HepG2 (cell line): ENCODE data around the gene CAPN12. TPM values are rescaled to one million over a fixed set of nuclear protein-coding genes. Genes with fewer than 3 reads are reported as not detected.

Experiments used
- AGO2 ChIP-seq: fragments of 200-400 bp; formaldehyde crosslinking; optimal IDR thresholded peaks from 2 replicates; pipeline ENCODE3; 2017; ENCODE audit warnings: mild to moderate bottlenecking, low read depth, low read length, moderate library complexity
- GFI1 ChIP-seq: sonication (generic); formaldehyde crosslinking; IDR thresholded peaks from 2 replicates; pipeline ENCODE4 v1.5.0; 2020; ENCODE audit warnings: missing genetic modification reagents, mild to moderate bottlenecking, borderline replicate concordance
- GTF3A ChIP-seq: sonication (generic); formaldehyde crosslinking; conservative IDR thresholded peaks from 2 replicates; pipeline ENCODE4 v1.4.0; 2020; ENCODE audit warnings: mild to moderate bottlenecking, missing genetic modification reagents
- HDAC1 ChIP-seq: sonication (generic); formaldehyde crosslinking; IDR thresholded peaks from 2 replicates; pipeline ENCODE4 v1.5.1; 2020; ENCODE audit warnings: mild to moderate bottlenecking, missing genetic modification reagents
- IKZF4 ChIP-seq: sonication (generic); formaldehyde crosslinking; IDR thresholded peaks from 2 replicates; pipeline ENCODE4 v1.5.1; 2020; ENCODE audit warnings: borderline replicate concordance, mild to moderate bottlenecking, low read depth, missing genetic modification reagents; ENCODE audit errors: not compliant biosample characterization
- JUNB ChIP-seq: sonication (generic); formaldehyde crosslinking; IDR thresholded peaks from 2 replicates; pipeline ENCODE4 v1.8.0; 2022; ENCODE audit warnings: missing genetic modification reagents, mild to moderate bottlenecking, borderline replicate concordance
- KDM3A ChIP-seq: IDR thresholded peaks from 2 replicates; pipeline ENCODE4 v1.6.1; 2018; ENCODE audit warnings: low read depth, missing compliant biosample characterization
- KDM5A ChIP-seq: fragments of 200-600 bp; sonication (generic); IDR thresholded peaks from 2 replicates; pipeline ENCODE4 v1.7.0; 2018; ENCODE audit warnings: antibody characterized with exemption, mild to moderate bottlenecking, low read length, borderline replicate concordance
- NAIF1 ChIP-seq: sonication (generic); formaldehyde crosslinking; IDR thresholded peaks from 2 replicates; pipeline ENCODE4 v1.5.0; 2020; ENCODE audit warnings: mild to moderate bottlenecking, missing genetic modification reagents, borderline replicate concordance
- NR1H2 ChIP-seq: sonication (generic); formaldehyde crosslinking; IDR thresholded peaks from 2 replicates; pipeline ENCODE4 v1.8.1; 2022; ENCODE audit warnings: low read depth, missing genetic modification reagents, borderline replicate concordance
- SOX5 ChIP-seq: IDR thresholded peaks from 2 replicates; pipeline ENCODE4 v1.6.1; 2016; ENCODE audit warnings: borderline replicate concordance
- TAF1 ChIP-seq: sonication (generic); formaldehyde crosslinking; IDR thresholded peaks from 2 replicates; pipeline ENCODE4 v1.4.0; 2020; ENCODE audit warnings: missing genetic modification reagents
- THAP11 ChIP-seq: IDR thresholded peaks from 2 replicates; pipeline ENCODE4 v1.6.1; 2016; ENCODE audit warnings: missing biosample characterization, missing genetic modification reagents
- ZNF12 ChIP-seq: sonication (generic); formaldehyde crosslinking; IDR thresholded peaks from 2 replicates; pipeline ENCODE4 v1.5.0; 2020; ENCODE audit warnings: missing genetic modification reagents
- ZNF292 ChIP-seq: sonication (generic); formaldehyde crosslinking; IDR thresholded peaks from 2 replicates; pipeline ENCODE4 v1.8.1; 2022; ENCODE audit warnings: mild to moderate bottlenecking, low read depth, missing genetic modification reagents, borderline replicate concordance
- ZNF703 ChIP-seq: sonication (generic); formaldehyde crosslinking; IDR thresholded peaks from 2 replicates; pipeline ENCODE4 v1.5.1; 2020; ENCODE audit warnings: missing genetic modification reagents, mild to moderate bottlenecking, moderate library complexity, borderline replicate concordance
- ZNF776 ChIP-seq: sonication (generic); formaldehyde crosslinking; IDR thresholded peaks from 2 replicates; pipeline ENCODE4 v1.4.0; 2020; ENCODE audit warnings: mild to moderate bottlenecking, missing genetic modification reagents
- ZSCAN30 ChIP-seq: sonication (generic); formaldehyde crosslinking; IDR thresholded peaks from 2 replicates; pipeline ENCODE4 v1.5.0; 2020; ENCODE audit warnings: mild to moderate bottlenecking, missing genetic modification reagents
- polyA plus RNA-seq, 8 experiments: library from polyadenylated mRNA; depleted of rRNA in 3 of 8; stranded (reverse) in 7 of 8; unstranded in 1 of 8; fragments of >200 nt; fragmentation: Illumina TruSeq in 4 of 8; extraction: Trizol in 4 of 8; gene quantifications; 2 replicates each; pipeline versions ENCODE4 v1.2.1 to v1.2.3, GENCODE V29; 2011 to 2016; ENCODE audit warnings: low read depth in 4 of 8, missing spikeins in 1 of 8, mixed read lengths in 1 of 8; ENCODE audit not compliant: insufficient read depth in 1 of 8
- total RNA-seq, 5 experiments: library from RNA; depleted of rRNA; stranded (reverse); fragments of >200 nt; fragmentation: Illumina TruSeq; extraction: Trizol; gene quantifications; 2 replicates each; pipeline ENCODE4 v1.2.3, GENCODE V29; 2016; ENCODE audit warnings: low read depth in 1 of 5
- TF ChIP-seq, protein P1 (sequence below): sonication (generic); formaldehyde crosslinking; IDR thresholded peaks from 2 replicates; pipeline ENCODE4 v1.4.0; 2020; ENCODE audit warnings: missing genetic modification reagents, borderline replicate concordance
- TF ChIP-seq, protein P2 (sequence below): sonication (generic); formaldehyde crosslinking; IDR thresholded peaks from 2 replicates; pipeline ENCODE4 v1.4.0; 2020; ENCODE audit warnings: missing genetic modification reagents
- TF ChIP-seq, protein P3 (sequence below): sonication (generic); formaldehyde crosslinking; IDR thresholded peaks from 2 replicates; pipeline ENCODE4 v1.8.1; 2023; ENCODE audit warnings: mild to moderate bottlenecking, missing genetic modification reagents, borderline replicate concordance
- TF ChIP-seq, protein P4 (sequence below): sonication (generic); formaldehyde crosslinking; IDR thresholded peaks from 2 replicates; pipeline ENCODE4 v1.4.0; 2020; ENCODE audit warnings: missing genetic modification reagents

The CAPN12 gene
- total and polyA plus RNA-seq, 2 of the 13 experiments (the other 11 are each of a cell fraction or from before 2014, with no cell fraction given): 1.6 to 13.6 TPM

DNA sequence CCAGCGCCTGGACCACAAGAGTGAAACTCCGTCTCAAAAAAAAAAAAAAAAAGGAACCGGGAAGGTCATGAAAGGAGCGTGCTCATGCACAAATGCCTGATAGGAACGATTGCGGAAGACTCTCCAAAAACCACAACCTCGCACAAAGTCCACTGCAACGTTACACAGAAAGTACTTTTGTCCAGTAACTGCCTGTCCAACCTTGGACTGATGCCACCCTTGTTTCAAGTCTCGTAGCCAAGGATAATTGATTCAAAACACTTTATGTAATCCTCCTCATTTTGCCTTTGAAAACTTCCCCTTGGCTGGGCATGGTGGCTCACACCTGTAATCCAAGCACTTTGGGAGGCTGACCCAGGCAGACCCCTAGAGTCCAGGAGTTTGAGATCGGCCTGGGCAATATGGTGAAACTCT, 15.3 kb upstream of the CAPN12 start (continued):
- TF ChIP-seq, protein P1, sequence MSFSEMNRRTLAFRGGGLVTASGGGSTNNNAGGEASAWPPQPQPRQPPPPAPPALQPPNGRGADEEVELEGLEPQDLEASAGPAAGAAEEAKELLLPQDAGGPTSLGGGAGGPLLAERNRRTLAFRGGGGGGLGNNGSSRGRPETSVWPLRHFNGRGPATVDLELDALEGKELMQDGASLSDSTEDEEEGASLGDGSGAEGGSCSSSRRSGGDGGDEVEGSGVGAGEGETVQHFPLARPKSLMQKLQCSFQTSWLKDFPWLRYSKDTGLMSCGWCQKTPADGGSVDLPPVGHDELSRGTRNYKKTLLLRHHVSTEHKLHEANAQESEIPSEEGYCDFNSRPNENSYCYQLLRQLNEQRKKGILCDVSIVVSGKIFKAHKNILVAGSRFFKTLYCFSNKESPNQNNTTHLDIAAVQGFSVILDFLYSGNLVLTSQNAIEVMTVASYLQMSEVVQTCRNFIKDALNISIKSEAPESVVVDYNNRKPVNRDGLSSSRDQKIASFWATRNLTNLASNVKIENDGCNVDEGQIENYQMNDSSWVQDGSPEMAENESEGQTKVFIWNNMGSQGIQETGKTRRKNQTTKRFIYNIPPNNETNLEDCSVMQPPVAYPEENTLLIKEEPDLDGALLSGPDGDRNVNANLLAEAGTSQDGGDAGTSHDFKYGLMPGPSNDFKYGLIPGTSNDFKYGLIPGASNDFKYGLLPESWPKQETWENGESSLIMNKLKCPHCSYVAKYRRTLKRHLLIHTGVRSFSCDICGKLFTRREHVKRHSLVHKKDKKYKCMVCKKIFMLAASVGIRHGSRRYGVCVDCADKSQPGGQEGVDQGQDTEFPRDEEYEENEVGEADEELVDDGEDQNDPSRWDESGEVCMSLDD (CRISPR knock-in tag): no peak
- TF ChIP-seq, protein P2, sequence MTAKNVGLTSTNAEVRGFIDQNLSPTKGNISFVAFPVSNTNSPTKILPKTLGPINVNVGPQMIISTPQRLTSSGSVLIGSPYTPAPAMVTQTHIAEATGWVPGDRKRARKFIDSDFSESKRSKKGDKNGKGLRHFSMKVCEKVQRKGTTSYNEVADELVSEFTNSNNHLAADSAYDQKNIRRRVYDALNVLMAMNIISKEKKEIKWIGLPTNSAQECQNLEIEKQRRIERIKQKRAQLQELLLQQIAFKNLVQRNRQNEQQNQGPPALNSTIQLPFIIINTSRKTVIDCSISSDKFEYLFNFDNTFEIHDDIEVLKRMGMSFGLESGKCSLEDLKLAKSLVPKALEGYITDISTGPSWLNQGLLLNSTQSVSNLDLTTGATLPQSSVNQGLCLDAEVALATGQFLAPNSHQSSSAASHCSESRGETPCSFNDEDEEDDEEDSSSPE: peak; percentile 39; the same call in 1 of the 2 replicates
- TF ChIP-seq ZNF292 (CRISPR knock-in tag) (peak; percentile 36; the same call in 1 of the 2 replicates), AGO2 (no peak), KDM3A (CRISPR knock-in tag) (no peak; the same call in 1 of the 2 replicates), NAIF1 (CRISPR knock-in tag) (no peak; the same call in 1 of the 2 replicates), JUNB (CRISPR knock-in tag) (no peak), ZNF12 (CRISPR knock-in tag) (peak; percentile 76), TAF1 (CRISPR knock-in tag) (peak; percentile 19; the same call in 1 of the 2 replicates), GTF3A (CRISPR knock-in tag) (no peak), SOX5 (CRISPR knock-in tag) (peak; percentile 99), IKZF4 (no peak), ZSCAN30 (CRISPR knock-in tag) (no peak), GFI1 (CRISPR knock-in tag) (peak; percentile 86), ZNF703 (CRISPR knock-in tag) (0 out of 2 replicates have a peak, but pooled peaks have one; percentile 59), HDAC1 (no peak), ZNF776 (CRISPR knock-in tag) (no peak), KDM5A (no peak), NR1H2 (CRISPR knock-in tag) (no peak), THAP11 (CRISPR knock-in tag) (peak; percentile 74)
- TF ChIP-seq, protein P3, sequence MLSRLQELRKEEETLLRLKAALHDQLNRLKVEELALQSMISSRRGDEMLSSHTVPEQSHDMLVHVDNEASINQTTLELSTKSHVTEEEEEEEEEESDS (CRISPR knock-in tag): no peak
- TF ChIP-seq, protein P4, sequence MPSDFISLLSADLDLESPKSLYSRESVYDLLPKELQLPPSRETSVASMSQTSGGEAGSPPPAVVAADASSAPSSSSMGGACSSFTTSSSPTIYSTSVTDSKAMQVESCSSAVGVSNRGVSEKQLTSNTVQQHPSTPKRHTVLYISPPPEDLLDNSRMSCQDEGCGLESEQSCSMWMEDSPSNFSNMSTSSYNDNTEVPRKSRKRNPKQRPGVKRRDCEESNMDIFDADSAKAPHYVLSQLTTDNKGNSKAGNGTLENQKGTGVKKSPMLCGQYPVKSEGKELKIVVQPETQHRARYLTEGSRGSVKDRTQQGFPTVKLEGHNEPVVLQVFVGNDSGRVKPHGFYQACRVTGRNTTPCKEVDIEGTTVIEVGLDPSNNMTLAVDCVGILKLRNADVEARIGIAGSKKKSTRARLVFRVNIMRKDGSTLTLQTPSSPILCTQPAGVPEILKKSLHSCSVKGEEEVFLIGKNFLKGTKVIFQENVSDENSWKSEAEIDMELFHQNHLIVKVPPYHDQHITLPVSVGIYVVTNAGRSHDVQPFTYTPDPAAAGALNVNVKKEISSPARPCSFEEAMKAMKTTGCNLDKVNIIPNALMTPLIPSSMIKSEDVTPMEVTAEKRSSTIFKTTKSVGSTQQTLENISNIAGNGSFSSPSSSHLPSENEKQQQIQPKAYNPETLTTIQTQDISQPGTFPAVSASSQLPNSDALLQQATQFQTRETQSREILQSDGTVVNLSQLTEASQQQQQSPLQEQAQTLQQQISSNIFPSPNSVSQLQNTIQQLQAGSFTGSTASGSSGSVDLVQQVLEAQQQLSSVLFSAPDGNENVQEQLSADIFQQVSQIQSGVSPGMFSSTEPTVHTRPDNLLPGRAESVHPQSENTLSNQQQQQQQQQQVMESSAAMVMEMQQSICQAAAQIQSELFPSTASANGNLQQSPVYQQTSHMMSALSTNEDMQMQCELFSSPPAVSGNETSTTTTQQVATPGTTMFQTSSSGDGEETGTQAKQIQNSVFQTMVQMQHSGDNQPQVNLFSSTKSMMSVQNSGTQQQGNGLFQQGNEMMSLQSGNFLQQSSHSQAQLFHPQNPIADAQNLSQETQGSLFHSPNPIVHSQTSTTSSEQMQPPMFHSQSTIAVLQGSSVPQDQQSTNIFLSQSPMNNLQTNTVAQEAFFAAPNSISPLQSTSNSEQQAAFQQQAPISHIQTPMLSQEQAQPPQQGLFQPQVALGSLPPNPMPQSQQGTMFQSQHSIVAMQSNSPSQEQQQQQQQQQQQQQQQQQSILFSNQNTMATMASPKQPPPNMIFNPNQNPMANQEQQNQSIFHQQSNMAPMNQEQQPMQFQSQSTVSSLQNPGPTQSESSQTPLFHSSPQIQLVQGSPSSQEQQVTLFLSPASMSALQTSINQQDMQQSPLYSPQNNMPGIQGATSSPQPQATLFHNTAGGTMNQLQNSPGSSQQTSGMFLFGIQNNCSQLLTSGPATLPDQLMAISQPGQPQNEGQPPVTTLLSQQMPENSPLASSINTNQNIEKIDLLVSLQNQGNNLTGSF (CRISPR knock-in tag): no peak
